NCI-H146 (cell line): Measurements from ENCODE around the gene WDPCP.
"Not testable (repeated sequence)": the region's sequence is repeated elsewhere in the genome, so short reads cannot be mapped to it uniquely, and the experiment has no call there.

Experiments
- DNase-seq: peaks from one replicate; lab custom pipeline; 2025; lab: John Stamatoyannopoulos, UW

WDPCP gene, protein sequence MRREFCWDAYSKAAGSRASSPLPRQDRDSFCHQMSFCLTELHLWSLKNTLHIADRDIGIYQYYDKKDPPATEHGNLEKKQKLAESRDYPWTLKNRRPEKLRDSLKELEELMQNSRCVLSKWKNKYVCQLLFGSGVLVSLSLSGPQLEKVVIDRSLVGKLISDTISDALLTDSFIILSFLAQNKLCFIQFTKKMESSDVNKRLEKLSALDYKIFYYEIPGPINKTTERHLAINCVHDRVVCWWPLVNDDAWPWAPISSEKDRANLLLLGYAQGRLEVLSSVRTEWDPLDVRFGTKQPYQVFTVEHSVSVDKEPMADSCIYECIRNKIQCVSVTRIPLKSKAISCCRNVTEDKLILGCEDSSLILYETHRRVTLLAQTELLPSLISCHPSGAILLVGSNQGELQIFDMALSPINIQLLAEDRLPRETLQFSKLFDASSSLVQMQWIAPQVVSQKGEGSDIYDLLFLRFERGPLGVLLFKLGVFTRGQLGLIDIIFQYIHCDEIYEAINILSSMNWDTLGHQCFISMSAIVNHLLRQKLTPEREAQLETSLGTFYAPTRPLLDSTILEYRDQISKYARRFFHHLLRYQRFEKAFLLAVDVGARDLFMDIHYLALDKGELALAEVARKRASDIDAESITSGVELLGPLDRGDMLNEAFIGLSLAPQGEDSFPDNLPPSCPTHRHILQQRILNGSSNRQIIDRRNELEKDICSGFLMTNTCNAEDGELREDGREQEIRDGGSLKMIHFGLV

DNA sequence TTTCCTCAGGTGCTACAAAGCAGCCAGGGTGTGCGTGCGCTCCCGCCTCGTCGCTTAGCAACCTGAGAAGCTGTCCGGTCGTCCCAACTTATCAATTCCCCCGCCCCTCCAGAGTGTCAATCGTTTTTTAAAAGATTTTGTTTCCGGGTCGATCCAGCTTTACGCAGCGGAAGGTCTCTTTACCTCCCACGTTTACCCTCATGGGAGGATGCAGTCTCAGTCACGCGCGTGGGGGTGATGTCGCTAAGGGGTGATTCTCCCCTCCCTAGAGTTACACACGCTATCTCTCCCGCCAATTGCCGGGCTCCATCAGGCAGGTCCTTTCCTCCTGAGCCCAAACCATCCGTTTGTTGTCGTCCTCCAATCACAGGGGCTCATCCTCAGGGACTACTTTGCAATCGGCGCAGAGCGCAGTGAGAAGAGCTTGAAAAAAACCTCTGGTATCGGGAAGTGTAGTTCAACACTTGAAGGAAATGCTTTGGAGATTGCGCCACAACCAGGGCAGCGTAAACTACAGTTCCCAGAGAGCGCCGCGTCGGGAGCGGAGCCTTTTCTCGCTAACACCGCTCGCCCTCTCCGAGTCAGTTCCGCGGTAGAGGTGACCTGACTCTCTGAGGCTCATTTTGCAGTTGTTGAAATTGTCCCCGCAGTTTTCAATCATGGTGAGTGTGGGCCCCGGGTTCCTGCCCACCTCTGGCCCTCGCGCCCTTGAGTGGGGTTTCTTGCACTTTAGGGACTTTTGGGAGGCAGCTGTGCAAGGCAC, at the start of gene WDPCP, which contains the start of gene MDH1:
Gene WDPCP, minus strand, starts transcription at position 93 of the 763 bp plus-strand sequence. CDS start 206 bp downstream, outside the sequence.
Gene MDH1, plus strand, starts transcription at position 579 of the 763 bp plus-strand sequence. Its CDS starts 81 bp downstream, at position 660.
- peak; percentile 99 for DNase-seq

- DNase-seq = no peak
Observed at GRCh38 chr2:63632382-63632781, 44.1 kb upstream of the WDPCP start.

DNA sequence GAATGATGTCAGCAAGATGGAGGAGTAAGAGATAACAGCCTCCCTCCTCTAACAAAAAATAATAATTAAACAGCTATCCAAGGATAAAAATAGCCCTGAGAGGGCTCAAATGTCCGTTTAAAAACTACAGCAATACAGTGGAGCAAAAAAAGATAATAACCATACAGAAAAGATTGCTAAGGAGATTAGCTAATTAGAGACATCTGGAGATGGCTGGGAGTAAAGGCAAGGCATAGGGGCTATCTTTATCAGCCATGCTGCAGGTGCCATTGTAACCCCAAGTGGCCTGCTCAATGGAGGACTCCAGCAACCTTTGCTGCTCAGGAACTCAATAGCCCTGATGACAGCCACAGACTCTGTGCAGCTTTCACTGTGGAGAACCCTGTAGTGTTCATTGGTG, 43.2 kb upstream of the WDPCP start:
- DNase-seq = no peak

DNA sequence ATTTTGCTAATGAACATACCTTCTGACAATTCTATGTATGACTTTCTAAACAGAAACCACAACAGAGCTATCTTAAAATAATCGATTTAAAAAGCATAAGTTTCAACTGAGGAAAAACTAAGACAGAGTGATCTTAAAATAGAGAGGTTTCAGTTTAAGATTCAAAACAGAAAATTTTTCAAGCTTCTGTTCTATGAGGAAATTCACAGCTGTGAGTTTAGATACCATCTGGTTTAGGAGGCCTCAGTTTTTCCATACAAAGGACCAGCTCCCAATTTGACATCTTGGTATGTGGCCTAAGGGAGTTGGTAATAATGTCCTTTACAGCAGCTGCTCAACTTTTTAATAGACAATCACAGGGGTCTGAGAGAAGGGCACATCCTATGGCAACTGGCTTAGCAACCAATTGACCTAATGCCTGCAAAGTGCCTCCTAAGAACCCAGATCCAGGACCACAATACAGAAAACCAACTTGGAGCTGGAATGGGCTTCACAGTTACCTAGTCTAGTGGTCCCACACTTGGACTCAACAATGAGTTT, 40.2 kb upstream of the WDPCP start:
- no peak for DNase-seq

GRCh38 chr2:63627866-63628265, 39.6 kb upstream of the WDPCP start:
- DNase-seq = no peak

DNA sequence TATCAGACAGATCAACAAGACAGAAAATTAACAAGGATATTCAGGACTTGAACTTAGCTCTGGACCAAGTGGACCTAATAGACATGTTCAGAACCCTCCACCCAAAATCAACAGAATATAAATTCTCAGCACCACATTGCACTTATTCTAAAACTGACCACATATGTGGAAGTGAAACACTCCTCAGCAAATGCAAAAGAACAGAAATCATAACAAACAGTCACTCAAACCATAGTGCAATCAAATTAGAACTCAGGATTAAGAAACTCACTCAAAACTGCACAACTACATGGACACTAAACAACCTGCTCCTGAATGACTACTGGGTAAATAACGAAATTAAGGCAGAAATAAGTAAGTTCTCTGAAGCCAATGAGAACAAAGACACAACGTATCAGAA, 35.5 kb upstream of the WDPCP start:
- DNase-seq = not testable (repeated sequence)

DNA sequence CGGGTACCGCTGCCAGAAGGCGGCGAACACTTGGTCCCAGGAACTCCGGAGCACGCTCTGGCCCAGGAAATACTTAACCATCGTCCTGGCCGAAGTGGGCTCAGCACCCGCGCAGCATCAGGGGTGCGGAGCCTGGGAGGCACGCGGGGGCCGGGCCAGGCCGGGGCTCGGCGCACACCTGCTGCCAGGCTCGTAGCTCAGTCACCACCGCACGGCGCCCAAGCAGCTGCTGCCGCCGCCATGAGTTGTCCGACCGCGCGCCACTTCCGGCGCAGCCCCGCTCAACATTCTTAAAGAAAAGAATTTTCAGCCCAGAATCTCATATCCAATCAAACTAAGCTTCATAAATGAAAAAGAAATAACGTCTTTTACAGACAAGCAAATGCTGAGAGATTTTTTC, 34.5 kb upstream of the WDPCP start:
- no peak for DNase-seq

DNA sequence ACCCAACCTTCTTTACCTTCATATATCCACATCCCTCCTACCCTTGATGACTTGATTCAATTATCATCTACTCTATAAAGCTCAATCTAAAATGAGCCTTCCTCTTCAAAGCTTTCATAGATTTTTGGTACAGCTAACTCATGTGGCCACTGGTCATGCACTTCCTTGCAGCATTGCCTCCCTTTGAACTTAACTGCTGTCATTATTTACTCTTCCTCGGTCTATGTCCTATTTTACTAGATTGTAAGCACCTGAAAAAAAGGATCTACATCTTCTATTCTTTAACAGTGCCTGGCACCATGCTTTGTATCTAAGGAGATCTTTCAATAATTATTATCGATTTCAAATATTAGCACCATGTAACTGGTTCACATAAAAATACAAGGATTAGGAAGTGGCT, 31.1 kb upstream of the WDPCP start:
- DNase-seq = no peak

- DNase-seq = no peak
Observed at GRCh38 chr2:63617366-63617765, 29.1 kb upstream of the WDPCP start.

GRCh38 chr2:63614983-63615945, 27.0 kb upstream of the WDPCP start:
- DNase-seq = peak; percentile 19

GRCh38 chr2:63614448-63614968, 26.2 kb upstream of the WDPCP start:
- DNase-seq = no peak

DNA sequence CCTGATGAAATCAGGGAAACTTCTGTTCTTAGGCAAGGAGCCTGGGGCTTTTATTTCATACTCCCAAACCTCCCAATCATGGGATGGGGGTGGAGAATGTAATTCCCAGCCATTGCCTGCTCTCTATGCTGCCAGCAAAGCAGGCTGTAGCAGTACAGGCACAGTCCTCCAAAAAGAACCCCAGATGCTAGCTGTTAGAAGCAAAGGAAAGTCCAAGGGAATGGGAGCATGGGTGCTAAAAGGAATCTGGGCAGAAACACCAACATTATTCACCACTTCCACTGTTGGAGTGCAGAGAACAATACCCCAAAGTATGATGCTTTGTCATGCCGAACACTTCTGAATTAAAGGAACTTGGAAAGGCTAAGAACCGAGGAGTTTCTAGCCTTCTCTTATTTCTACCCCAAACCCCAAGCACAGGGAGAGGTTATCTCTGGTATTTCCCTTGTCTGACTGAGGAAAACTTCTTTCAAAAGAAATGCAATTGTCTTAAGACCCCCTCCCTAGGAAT, 25.2 kb upstream of the WDPCP start:
- DNase-seq = no peak

DNA sequence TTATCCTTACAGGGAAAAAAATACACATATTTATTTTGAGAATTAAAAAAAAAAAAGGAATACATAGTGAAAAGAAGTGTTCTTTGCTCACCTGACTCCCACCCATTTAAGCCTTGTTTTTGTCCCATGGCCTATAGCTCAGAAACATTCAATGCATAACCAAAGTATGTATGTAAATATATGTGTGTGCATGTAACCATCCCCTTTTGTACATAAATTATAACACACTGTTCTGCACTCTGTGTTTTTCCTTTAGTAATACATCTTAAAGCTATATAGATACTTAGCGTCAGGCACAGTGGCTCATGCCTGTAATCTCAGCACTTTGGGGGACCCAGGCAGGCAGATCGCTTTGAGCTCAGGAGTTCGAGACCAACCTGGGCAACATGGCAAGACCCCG, 22.2 kb upstream of the WDPCP start:
- DNase-seq = no peak

GRCh38 chr2:63608865-63609264, 20.6 kb upstream of the WDPCP start:
- not testable (repeated sequence) for DNase-seq

GRCh38 chr2:63604666-63605065, 16.4 kb upstream of the WDPCP start:
- DNase-seq = no peak

DNA sequence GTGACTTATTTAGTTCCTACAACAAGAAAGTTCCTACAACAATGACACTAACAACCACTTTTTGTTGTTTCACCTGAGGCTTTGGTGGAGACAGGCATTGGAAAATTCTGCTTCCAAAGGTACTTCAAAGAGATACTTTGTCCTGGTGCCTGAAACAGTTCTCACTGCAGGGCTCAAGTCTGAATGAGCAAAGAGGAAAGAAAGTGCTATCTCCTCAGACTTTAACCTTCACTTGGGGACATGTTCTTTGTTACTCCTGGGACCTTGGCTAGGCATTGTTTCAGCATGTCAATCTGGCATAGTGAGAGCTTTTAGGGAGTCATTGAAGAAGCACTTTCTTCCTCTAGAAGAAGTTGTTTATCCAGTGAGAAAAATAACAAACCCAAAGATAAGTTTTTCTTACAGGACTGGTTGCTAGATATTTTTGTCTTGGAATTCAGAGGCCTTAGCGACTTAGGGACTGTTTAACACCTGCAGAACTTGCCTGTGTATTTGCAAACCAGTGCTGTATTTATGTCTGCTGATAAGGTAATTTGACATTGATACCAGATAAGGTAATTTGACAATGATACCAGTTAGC, 12.7 kb upstream of the WDPCP start:
- DNase-seq = no peak

DNA sequence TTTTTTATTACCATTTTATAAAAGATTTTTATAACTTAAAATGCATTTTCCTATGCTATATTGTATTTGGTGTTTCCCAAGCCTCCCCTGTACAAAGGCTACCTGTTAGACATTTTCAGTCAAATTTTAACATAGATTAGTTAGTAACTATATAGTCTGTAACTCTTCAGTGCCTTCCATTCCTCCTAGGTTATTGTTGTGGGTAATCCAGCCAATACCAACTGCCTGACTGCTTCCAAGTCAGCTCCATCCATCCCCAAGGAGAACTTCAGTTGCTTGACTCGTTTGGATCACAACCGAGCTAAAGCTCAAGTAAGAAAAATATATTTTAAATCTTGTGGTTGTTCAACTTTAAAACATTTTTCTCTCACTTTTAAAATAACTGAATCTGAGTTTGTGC, 10.7 kb upstream of the WDPCP start:
- DNase-seq = no peak

DNA sequence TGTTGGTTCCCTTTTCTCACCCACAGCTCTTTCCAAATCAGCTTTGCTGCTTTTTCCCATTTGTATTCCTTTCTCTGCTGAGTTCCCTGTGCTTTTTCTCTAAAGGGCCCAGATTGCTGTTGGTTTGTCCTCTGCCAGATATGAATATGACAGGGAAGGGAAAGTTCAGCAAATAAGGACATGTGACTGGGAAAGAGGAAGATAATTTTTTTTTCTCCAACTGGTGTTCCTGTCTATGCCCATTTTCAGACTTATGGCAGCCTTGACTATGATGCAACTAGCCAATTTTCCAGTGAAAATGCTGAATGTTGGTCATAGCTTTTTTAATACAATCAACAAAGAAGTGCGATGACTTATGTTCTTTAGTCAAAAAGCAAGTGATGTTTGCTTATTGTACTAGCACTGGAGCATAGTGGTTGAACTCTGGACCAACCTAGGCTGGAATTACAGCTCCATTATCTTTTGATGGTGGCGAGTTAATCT, 8.2 kb upstream of the WDPCP start:
- no peak for DNase-seq

DNA sequence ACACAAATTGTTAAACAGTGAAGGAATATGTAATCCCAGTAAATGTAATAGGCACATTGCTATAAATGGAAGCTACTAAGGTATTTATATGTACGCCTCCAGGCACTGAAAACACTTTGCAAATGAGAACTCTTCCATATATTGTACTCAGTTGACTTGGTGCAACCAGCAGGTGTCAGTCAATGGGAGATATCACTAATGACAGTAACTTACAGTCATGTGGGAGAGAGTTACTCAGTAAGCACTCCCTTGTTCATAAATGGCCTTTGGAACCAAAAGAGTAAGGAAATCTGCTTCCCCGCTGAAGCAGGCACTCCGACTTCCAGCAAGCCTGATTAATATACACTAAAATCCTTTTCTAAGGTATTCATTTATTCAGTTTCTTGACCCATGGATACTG, 6.4 kb upstream of the WDPCP start:
- DNase-seq = no peak

- no peak for DNase-seq
Observed at GRCh38 chr2:63591566-63592175, 3.4 kb upstream of the WDPCP start.
